Testis (tissue), 2 donors: ENCODE results near the gene KLF11.

Experiments used
- POLR2A ChIP-seq: fragments of 450-650 bp; IDR thresholded peaks from one replicate; pipeline ENCODE4 v1.6.1; 2017; ENCODE audit warnings: antibody characterized with exemption, mild to moderate bottlenecking, moderate library complexity
- TF ChIP-seq, protein P1 (sequence below), 3 experiments: fragments of 450-650 bp in 2 of 3; fragments of 200-600 bp in 1 of 3; sonication (generic) in 1 of 3; IDR thresholded peaks; one replicate each; pipeline ENCODE4 v1.5.1; 2016 to 2019; ENCODE audit warnings: antibody characterized with exemption in 3 of 3, mild to moderate bottlenecking in 2 of 3, moderate library complexity in 1 of 3

GRCh38 chr2:10003206-10004125 lies 39.9 kb upstream of the KLF11 start:
- TF ChIP-seq, protein P1, sequence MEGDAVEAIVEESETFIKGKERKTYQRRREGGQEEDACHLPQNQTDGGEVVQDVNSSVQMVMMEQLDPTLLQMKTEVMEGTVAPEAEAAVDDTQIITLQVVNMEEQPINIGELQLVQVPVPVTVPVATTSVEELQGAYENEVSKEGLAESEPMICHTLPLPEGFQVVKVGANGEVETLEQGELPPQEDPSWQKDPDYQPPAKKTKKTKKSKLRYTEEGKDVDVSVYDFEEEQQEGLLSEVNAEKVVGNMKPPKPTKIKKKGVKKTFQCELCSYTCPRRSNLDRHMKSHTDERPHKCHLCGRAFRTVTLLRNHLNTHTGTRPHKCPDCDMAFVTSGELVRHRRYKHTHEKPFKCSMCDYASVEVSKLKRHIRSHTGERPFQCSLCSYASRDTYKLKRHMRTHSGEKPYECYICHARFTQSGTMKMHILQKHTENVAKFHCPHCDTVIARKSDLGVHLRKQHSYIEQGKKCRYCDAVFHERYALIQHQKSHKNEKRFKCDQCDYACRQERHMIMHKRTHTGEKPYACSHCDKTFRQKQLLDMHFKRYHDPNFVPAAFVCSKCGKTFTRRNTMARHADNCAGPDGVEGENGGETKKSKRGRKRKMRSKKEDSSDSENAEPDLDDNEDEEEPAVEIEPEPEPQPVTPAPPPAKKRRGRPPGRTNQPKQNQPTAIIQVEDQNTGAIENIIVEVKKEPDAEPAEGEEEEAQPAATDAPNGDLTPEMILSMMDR (IDR thresholded peaks at IDR 0.05), result no peak
- TF ChIP-seq POLR2A, result no peak
